Measurements from ENCODE around the gene TRMT44.
"Not testable (repeated sequence)": the region's sequence is repeated elsewhere in the genome, so short reads cannot be mapped to it uniquely, and the experiment has no call there.

TRMT44 gene, protein sequence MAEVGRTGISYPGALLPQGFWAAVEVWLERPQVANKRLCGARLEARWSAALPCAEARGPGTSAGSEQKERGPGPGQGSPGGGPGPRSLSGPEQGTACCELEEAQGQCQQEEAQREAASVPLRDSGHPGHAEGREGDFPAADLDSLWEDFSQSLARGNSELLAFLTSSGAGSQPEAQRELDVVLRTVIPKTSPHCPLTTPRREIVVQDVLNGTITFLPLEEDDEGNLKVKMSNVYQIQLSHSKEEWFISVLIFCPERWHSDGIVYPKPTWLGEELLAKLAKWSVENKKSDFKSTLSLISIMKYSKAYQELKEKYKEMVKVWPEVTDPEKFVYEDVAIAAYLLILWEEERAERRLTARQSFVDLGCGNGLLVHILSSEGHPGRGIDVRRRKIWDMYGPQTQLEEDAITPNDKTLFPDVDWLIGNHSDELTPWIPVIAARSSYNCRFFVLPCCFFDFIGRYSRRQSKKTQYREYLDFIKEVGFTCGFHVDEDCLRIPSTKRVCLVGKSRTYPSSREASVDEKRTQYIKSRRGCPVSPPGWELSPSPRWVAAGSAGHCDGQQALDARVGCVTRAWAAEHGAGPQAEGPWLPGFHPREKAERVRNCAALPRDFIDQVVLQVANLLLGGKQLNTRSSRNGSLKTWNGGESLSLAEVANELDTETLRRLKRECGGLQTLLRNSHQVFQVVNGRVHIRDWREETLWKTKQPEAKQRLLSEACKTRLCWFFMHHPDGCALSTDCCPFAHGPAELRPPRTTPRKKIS

GRCh38 chr4:8440492-8441311, at the start of gene TRMT44, which contains the start of gene ACOX3:
TSS of gene TRMT44 (plus strand) at chr4:8440777. CDS start at chr4:8440823, 46 bp downstream.
TSS of gene ACOX3 (minus strand) at chr4:8440723. CDS start at chr4:8416521, 24,202 bp downstream.
- peak; percentile 92 for DNase-seq

DNA sequence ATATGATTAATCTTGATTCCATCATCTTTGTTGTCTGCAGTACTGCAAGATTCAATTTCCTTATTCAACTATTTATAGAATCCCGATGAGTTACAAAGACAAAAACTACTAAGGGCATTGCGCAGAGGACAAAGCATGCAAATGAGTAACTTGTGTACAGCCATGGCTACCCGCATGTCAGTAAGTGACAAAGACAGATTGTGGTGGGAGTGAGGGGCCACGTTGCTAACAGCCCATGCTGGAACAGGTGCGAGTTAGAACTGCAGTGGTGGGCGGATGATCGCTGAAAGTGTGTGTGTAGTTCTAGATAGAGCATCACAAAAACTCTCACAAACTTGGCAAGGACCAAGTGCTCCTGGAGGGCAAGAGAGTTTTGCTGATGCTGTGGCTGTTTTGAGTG, 49.5 kb upstream of the TRMT44 start:
- DNase-seq: no peak

- DNase-seq: no peak
Observed at GRCh38 chr4:8391972-8392371, 48.6 kb upstream of the TRMT44 start.

GRCh38 chr4:8392591-8393190, 47.9 kb upstream of the TRMT44 start:
- no peak for DNase-seq

DNA sequence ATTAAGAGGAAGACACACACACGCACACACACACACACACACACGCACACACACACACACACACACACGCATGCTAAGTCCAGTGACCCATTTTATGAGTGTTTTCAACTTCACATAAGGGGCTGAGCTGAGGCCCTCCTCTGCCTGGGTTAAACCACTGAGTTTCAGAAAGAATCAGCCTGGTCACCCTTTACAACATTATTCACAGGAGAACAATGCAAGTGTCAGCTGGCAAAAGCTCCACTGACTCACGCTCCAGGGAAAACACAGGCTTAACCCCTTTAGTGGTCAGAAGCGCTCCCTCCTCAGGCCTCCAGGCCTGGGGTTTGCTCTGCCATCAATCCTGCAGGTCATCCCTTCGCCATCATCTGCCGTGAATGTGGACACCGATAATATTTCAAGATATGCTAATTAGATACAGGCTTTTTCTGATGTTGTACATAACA, 47.0 kb upstream of the TRMT44 start:
- DNase-seq: no peak

- DNase-seq: no peak
Observed at GRCh38 chr4:8394061-8394519, 46.5 kb upstream of the TRMT44 start.

- DNase-seq: no peak
Observed at GRCh38 chr4:8394806-8395205, 45.8 kb upstream of the TRMT44 start.

DNA sequence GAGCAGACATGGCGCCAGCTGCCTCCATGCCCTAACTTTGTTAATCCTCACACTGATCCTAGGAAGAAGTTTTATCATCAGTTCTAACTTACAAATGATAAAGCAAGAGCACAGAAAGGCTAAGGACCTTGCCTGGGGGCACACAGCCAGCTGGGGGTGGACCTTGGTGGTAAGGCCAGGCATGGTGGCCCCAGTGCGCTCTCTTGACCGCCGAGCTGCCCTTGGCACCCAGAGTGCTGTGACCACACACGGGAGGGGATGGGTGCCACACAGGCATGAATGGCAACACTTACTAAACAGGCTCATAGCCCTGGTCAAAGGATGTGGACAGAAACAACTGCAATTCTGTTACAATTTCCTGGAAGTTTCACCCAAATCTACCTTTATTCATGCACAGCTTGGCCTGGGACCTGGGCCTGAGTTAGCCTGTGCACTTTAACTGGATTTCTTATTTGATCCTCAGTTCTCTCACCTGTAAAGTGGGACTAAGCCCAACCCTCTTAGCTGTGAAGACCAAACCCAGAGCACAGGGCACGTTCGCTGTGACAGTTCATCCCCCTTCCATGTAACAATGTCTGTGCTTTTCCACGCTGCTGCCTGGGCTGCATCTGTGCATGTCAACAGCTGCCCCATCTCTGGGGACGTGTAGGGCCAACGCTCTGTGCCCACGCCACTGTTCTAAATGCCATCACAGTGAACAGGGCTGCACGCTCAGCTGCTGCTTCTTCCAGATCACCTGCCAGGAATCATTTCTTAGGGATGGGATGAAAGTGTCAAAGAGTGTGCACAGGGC, 44.9 kb upstream of the TRMT44 start:
- DNase-seq: no peak

DNA sequence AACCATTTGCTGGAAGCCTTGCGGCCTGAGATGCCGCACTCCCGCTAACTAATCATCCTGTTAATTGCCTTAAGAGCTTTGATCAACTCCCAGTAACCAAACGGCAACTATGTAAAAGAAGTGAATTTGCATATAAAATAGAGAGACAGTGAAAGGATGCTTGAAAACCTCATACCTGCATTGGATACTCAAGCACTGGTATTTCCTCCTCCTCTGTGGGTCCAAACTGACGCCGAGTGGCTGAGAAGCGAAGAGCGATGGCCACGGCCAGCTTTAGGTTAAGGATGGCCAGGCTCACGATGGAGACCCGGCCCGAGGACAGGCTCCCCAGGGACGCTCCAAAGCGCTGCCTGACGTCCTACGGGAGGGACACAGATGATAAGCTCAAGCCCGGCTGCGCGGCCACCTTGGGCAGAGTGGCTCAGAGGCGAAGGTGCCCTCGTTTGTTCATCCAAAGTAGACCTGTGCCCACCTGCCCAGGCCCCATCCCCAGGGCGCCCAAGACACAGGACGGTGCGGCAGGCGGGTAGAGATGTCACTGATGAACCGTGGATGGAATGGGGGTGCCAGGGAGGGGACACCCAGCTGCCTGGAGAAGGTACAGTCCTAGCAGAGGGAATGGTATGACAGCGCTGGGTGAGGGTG, 43.7 kb upstream of the TRMT44 start:
- DNase-seq: no peak

DNA sequence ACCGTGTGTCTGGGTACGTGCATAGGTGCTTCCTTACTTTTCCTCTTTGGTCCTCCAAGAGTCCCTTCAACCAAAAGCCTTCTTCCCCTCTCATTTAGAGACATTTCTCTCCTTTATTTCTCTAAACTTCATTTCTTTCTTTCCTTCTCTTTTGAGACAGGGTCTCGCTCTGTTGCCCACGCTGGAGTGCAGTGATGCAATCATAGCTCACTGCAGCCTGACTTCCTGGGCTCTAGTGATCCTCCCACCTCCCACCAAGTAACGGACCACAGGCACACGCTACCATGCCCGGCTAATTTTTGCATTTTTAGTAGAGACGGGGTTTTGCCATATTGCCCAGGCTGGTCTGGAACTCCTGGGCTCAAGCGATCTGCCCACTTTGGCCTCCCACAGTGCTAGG, 42.2 kb upstream of the TRMT44 start:
- no peak for DNase-seq

DNA sequence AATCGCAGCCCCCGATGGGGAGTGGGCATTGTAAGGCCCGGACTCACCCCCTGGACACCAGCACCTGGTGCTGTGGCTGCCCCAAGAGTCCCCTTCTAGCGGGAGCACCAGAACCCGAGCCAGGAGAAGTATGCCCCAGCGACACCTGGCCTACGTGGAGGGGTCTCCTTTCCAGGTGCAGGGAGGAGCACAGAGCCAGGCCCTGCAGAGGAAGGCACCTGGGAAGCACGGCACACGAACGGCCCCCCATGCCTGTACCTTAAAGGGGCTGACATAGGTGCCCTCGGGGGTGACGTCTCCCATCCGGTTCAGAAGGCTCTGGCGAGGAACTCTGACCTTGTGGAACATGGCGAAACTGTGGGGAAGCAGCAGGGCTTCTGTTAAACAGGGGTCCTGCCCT, 41.3 kb upstream of the TRMT44 start:
- no peak for DNase-seq

- DNase-seq: no peak
Observed at GRCh38 chr4:8400632-8401325, 39.8 kb upstream of the TRMT44 start.

DNA sequence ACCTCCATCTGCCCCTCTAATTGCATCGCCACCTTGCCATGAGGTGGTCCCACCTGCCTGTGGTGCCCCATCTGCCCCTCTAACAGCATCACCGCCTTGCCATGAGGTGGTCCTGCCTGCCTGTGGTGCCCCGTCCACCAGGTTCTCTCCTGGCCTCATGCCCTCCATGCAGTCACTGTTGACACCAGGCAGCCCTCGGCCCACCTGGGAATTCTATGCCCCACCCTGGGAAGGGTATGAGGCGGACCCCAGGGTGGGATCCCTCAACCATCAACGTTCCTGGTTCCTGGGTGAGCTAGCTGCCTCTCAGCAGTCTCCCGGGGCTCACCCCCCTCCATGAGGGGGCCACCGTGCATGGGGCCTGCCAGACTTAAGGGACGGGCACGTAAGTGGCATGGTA, 38.9 kb upstream of the TRMT44 start:
- DNase-seq: no peak

GRCh38 chr4:8402181-8402597, 38.4 kb upstream of the TRMT44 start:
- no peak for DNase-seq

GRCh38 chr4:8402640-8403039, 37.9 kb upstream of the TRMT44 start:
- DNase-seq: no peak

GRCh38 chr4:8403173-8403753, 37.3 kb upstream of the TRMT44 start:
- DNase-seq: peak; percentile 69

- no peak for DNase-seq
Observed at GRCh38 chr4:8403976-8404375, 36.6 kb upstream of the TRMT44 start.

GRCh38 chr4:8404791-8405515, 35.6 kb upstream of the TRMT44 start:
- DNase-seq: no peak

DNA sequence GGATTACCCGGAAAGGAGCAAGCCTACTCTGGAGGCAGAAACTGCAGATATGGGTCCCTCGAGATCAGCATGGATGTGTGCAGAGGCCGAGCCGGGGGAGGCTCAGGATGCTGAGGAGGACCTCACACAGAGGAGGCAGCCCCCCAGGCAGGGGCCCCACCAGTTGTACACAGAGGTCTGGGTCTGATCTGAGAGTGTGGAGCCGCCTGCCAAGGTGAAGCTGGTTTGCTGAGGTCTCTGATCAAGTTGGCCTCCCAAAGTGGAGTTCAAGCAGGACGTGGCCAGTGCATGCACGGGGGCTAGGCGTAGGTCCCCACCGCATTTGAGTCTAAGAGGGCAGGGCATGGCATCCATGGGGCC, 35.1 kb upstream of the TRMT44 start:
- DNase-seq: no peak

GRCh38 chr4:8406887-8407286, 33.7 kb upstream of the TRMT44 start:
- not testable (repeated sequence) for DNase-seq

Measured in CD4-positive, alpha-beta T cell treated with Interleukin-17A for 4 hours (primary cell).